Central memory CD8-positive, alpha-beta T cell (primary cell): Measurements from ENCODE around the gene STAP2.
"Not testable (repeated sequence)": the region's sequence is repeated elsewhere in the genome, so short reads cannot be mapped to it uniquely, and the experiment has no call there.

ENCODE experiments used
- ATAC-seq: fragments of 150-1000 bp; cut with Tn5 transposase; replicated peaks from 2 replicates; pipeline ENCODE4 v1.10.0; 2022; ENCODE audit warnings: mild to moderate bottlenecking, moderate FRiP score, moderate number of reproducible peaks; ENCODE audit not compliant: poor library complexity, severe bottlenecking; ENCODE audit errors: extremely low read depth
- DNase-seq, 2 donors: peaks; one replicate each; pipeline ENCODE4 v3.0.0; 2021; ENCODE audit warnings: low spot score in 2 of 2
- H3K27ac Mint-ChIP-seq: one replicate; pipeline ENCODE4 v1.8.0; 2022; ENCODE audit warnings: low read depth, mild to moderate bottlenecking, moderate library complexity, mixed read lengths
- H3K27me3 Mint-ChIP-seq: one replicate; pipeline ENCODE4 v1.8.0; 2022; ENCODE audit warnings: mixed read lengths
- H3K36me3 Mint-ChIP-seq: one replicate; pipeline ENCODE4 v1.8.0; 2022; ENCODE audit warnings: mild to moderate bottlenecking, moderate library complexity, mixed read lengths; ENCODE audit not compliant: insufficient read depth
- H3K4me1 Mint-ChIP-seq: one replicate; pipeline ENCODE4 v1.8.0; 2022; ENCODE audit warnings: mixed read lengths
- H3K4me3 Mint-ChIP-seq: one replicate; pipeline ENCODE4 v1.8.0; 2022; ENCODE audit warnings: mild to moderate bottlenecking, moderate library complexity, mixed read lengths
- H3K9me3 Mint-ChIP-seq: one replicate; pipeline ENCODE4 v1.8.0; 2022; ENCODE audit warnings: mixed read lengths

STAP2 gene

GRCh38 chr19:4358709-4359626 lies 20.3 kb upstream of the STAP2 start:
- DNase-seq, result no peak
- Mint-ChIP-seq H3K27me3 (no peaks in the 10 kb centered on the region), H3K9me3 (no peaks in the 10 kb centered on the region), H3K36me3 (peaks cover 8% of the 10 kb centered on the region), H3K4me3 (no peak overlapping the region), H3K27ac (no peak overlapping the region), H3K4me1 (no peaks in the 10 kb centered on the region)
- ATAC-seq, result no peak

DNA sequence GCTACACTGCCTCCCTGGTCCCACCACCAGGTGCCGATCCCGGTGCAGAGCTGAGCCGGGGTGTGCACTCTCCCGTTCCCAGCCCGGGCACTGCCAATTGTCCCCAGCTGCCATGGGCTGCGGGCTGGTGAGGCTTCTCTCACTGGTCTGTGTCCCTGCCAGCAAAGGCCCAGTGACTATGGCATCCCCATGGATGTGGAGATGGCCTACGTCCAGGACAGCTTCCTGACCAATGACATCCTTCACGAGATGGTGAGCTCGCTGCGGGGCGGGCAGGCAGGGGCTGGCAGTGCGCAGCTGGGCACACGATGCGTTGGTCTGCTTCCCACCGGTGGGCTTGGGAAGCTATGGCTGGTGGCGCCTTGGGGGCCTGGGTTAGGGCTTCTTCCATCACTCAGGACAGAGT lies 19.3 kb upstream of the STAP2 start:
- Mint-ChIP-seq H3K27ac (no peak overlapping the region), H3K36me3 (peaks cover 8% of the 10 kb centered on the region), H3K9me3 (no peaks in the 10 kb centered on the region), H3K4me3 (no peak overlapping the region), H3K4me1 (no peaks in the 10 kb centered on the region), H3K27me3 (no peaks in the 10 kb centered on the region)
- DNase-seq (no peak), ATAC-seq (no peak)

DNA sequence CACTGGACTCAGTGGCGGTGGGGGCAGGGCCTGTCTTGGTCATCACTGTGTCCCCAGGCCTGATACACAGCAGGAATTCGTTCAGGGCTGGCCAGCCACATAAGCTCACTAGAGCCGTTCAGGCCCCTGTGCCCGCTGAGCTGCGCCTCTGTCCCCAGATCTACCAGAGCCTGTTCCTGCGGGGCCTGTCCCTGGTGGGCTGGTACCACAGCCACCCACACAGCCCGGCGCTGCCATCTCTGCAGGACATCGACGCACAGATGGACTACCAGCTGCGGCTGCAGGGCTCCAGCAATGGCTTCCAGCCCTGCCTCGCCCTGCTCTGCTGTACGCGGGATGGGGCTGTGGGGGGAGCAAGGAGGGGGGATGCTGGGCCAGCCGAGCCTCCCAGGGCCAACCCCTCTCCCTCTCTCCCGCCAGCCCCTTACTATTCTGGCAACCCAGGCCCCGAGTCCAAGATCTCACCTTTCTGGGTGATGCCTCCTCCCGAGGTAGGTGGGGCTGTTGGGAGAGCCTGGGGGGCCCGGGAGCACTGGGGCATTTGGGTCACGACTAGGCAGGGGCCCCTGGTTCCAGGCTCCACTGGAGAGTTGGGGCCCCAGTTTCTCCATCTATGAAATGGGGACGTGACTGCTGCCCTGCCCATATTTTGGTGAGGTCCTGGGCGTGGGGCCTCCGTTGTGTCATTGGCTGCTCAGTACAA lies 18.6 kb upstream of the STAP2 start:
- DNase-seq, result no peak
- no peak overlapping the region for H3K27ac Mint-ChIP-seq
- H3K36me3 Mint-ChIP-seq, result peaks cover 9% of the 10 kb centered on the region
- ATAC-seq, result no peak
- H3K9me3 Mint-ChIP-seq, result no peaks in the 10 kb centered on the region
- H3K4me3 Mint-ChIP-seq, result no peak overlapping the region
- peaks cover 5% of the 10 kb centered on the region for H3K4me1 Mint-ChIP-seq
- H3K27me3 Mint-ChIP-seq, result no peaks in the 10 kb centered on the region

DNA sequence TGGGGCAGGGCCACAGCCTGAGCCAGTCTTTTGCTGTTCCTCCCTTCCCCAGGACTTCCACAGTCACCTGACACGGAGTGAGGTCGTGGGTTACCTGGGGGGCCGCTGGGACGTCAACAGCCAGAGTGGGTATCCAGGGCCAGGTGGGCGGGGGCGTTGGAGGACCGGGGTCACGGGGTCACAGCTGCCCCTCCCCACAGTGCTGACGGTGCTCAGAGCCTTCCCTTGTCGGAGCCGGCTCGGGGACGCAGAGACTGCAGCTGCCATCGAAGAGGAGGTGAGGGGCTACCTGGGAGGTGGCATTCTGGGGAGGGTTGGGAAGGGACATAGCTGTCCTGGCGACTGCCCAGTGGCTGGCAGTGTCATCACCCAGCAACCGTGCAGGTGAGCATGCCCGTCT lies 16.3 kb upstream of the STAP2 start:
- ATAC-seq (no peak), DNase-seq (no peak)
- Mint-ChIP-seq H3K27ac (no peak overlapping the region), H3K27me3 (no peaks in the 10 kb centered on the region), H3K9me3 (no peaks in the 10 kb centered on the region), H3K4me1 (peaks cover 5% of the 10 kb centered on the region), H3K36me3 (peaks cover 8% of the 10 kb centered on the region), H3K4me3 (no peak overlapping the region)

GRCh38 chr19:4354282-4354681 lies 15.7 kb upstream of the STAP2 start:
- H3K36me3 Mint-ChIP-seq, result peaks cover 8% of the 10 kb centered on the region
- ATAC-seq (no peak), DNase-seq (no peak)
- no peaks in the 10 kb centered on the region for H3K9me3 Mint-ChIP-seq
- H3K27ac Mint-ChIP-seq, result no peak overlapping the region
- peaks cover 5% of the 10 kb centered on the region for H3K4me1 Mint-ChIP-seq
- H3K4me3 Mint-ChIP-seq, result no peak overlapping the region
- no peaks in the 10 kb centered on the region for H3K27me3 Mint-ChIP-seq

DNA sequence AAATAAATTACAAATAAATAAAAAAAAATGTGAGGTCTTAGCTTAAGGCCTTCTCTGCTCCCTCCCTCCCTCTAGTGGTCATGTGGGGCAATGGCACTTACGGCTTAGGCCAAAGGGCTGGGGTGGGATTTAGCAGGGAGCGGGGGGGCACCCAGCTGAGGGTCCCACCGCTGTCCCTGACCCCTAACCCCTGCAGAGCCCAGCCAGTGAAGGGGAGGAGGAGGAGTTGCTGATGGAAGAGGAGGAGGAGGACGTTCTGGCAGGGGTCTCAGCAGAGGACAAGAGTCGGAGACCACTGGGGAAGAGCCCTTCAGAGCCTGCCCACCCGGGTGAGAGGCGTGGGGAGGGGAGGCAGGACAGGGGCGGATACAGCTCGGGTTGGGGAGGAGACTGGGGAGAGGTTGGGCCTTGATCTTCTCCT lies 14.1 kb upstream of the STAP2 start:
- peaks cover 16% of the 10 kb centered on the region for H3K36me3 Mint-ChIP-seq
- H3K27ac Mint-ChIP-seq, result no peak overlapping the region
- peaks cover 5% of the 10 kb centered on the region for H3K4me1 Mint-ChIP-seq
- ATAC-seq, result no peak
- H3K27me3 Mint-ChIP-seq, result no peaks in the 10 kb centered on the region
- no peak overlapping the region for H3K4me3 Mint-ChIP-seq
- H3K9me3 Mint-ChIP-seq, result no peaks in the 10 kb centered on the region
- DNase-seq, result peak; percentile 35 to 47

DNA sequence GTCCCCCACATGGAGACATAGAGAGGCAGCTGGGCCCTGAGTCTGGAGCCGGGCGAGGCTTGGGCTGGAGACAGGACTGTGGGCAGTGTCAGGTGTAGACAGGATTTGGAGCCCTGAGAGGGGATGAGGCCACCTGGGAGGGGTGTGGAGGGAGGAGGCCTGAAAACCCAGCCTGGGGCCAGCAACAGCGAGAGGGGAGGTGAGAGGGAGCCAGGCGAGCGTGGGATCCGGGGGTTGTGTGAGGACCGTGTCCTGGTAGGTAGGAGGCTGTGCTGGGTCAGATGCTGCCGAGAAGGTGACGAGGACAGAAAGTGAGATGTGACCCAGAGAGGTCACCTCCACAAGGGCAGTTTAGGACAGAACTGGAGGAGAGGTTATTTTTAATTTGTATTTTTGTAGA lies 12.1 kb upstream of the STAP2 start:
- Mint-ChIP-seq H3K9me3 (no peaks in the 10 kb centered on the region), H3K4me1 (peaks cover 10% of the 10 kb centered on the region), H3K27ac (no peak overlapping the region), H3K36me3 (peaks cover 16% of the 10 kb centered on the region), H3K27me3 (no peaks in the 10 kb centered on the region), H3K4me3 (no peak overlapping the region)
- no peak for ATAC-seq
- no peak for DNase-seq

- ATAC-seq, result no peak
- no peaks in the 10 kb centered on the region for H3K27me3 Mint-ChIP-seq
These were observed 11.5 kb upstream of the STAP2 start for GRCh38 chr19:4350111-4350510.

DNA sequence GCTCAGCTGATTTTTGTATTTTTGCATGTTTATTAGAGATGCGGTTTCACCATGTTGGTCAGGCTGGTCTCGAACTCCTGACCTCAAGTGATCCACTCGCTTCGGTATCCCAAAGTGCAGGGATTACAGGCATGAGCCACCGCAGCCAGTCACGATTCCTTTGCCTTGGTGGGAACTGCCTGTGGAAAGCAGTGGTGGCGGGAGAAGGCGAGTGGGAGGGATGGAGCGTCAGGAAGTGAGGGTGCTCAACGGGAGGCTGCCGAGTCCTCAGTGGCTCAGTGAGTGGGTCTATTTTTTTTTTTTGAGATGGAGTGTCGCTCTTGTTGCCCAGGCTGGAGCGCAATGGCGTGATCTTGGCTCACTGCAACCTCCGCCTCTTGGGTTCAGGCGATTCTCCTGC lies 10.6 kb upstream of the STAP2 start:
- not testable (repeated sequence) for ATAC-seq, DNase-seq, H3K9me3 Mint-ChIP-seq, H3K27me3 Mint-ChIP-seq, H3K27ac Mint-ChIP-seq, H3K4me3 Mint-ChIP-seq
- Mint-ChIP-seq H3K4me1 (peaks cover 15% of the 10 kb centered on the region), H3K36me3 (peaks cover 17% of the 10 kb centered on the region)

More at GRCh38 chr19:4350111-4350510, 11.5 kb upstream of the STAP2 start:
- Mint-ChIP-seq H3K4me1 (peaks cover 15% of the 10 kb centered on the region), H3K36me3 (peaks cover 17% of the 10 kb centered on the region), H3K9me3 (no peaks in the 10 kb centered on the region), H3K4me3 (no peak overlapping the region), H3K27ac (no peak overlapping the region)
- DNase-seq, result no peak

DNA sequence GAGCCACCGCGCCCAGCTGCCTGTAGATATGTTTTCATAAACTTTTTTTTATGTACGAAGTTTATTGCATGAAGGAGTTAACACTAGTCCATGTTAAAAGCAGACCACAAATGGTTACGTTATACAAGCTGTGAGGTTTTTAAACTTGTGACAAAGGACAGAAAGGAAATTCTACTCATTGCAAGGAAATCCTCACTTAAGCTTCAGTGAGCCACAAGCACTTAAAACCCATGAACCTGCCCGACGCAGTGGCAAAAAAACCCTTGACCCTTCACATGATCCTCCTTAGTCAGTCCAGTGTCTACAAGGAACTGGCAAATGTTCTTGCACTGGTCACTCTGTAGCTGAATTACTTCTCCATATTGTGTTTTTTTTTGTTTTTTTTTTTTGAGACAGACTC lies 8.9 kb upstream of the STAP2 start:
- DNase-seq (no peak), ATAC-seq (no peak)
- no peak overlapping the region for H3K4me3 Mint-ChIP-seq
- no peaks in the 10 kb centered on the region for H3K27me3 Mint-ChIP-seq
- H3K9me3 Mint-ChIP-seq, result no peaks in the 10 kb centered on the region
- H3K4me1 Mint-ChIP-seq, result peaks cover 25% of the 10 kb centered on the region
- peaks cover 24% of the 10 kb centered on the region for H3K36me3 Mint-ChIP-seq
- H3K27ac Mint-ChIP-seq, result no peak overlapping the region

DNA sequence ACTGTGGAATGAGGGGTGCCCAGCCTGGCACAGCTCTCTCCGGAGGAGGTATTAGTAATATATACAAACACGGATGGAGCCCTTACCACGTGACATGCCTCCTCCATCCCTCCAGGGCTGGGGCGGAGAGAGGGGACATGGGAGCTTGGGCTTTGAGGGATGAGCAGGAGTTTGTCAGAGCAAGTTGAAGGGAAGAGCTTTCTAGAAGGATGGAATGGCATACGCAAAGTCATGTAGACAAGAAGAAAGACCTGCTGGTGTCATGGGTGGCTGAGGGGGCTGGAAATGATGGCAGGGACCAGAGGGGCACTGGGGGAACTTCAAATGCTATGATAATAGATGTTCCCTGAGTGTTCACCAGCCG lies 7.4 kb upstream of the STAP2 start:
- H3K4me1 Mint-ChIP-seq, result peaks cover 31% of the 10 kb centered on the region
- no peaks in the 10 kb centered on the region for H3K27me3 Mint-ChIP-seq
- H3K9me3 Mint-ChIP-seq, result no peaks in the 10 kb centered on the region
- peaks cover 25% of the 10 kb centered on the region for H3K36me3 Mint-ChIP-seq
- no peak for ATAC-seq
- no peak overlapping the region for H3K4me3 Mint-ChIP-seq
- DNase-seq, result no peak
- peak overlapping the region; percentile 20 for H3K27ac Mint-ChIP-seq

- Mint-ChIP-seq H3K27ac (peak overlapping the region; percentile 20), H3K4me3 (peak overlapping the region; percentile 87), H3K27me3 (no peaks in the 10 kb centered on the region), H3K4me1 (peaks cover 31% of the 10 kb centered on the region), H3K36me3 (peaks cover 25% of the 10 kb centered on the region), H3K9me3 (no peaks in the 10 kb centered on the region)
- DNase-seq, result no peak
- no peak for ATAC-seq
These were observed 6.9 kb upstream of the STAP2 start for GRCh38 chr19:4345342-4346019.
